Gastroesophageal sphincter (tissue), 3 donors: ENCODE results near the gene ADGRE3.
"Not testable (repeated sequence)": the region's sequence is repeated elsewhere in the genome, so short reads cannot be mapped to it uniquely, and the experiment has no call there.

Source experiments
- POLR2A ChIP-seq, 2 donors: fragments of 450-650 bp; IDR thresholded peaks; one replicate each; pipeline ENCODE4 v1.6.1; 2017; ENCODE audit warnings: antibody characterized with exemption in 2 of 2, mild to moderate bottlenecking in 2 of 2, moderate library complexity in 1 of 2
- POLR2AphosphoS5 ChIP-seq: sonication (generic); formaldehyde crosslinking; IDR thresholded peaks from one replicate; pipeline ENCODE4 v1.6.1; 2017; ENCODE audit warnings: antibody characterized with exemption
- TF ChIP-seq, protein P1 (sequence below), 4 experiments: fragments of 200-600 bp in 2 of 4; fragments of 450-650 bp in 2 of 4; sonication (generic) in 1 of 4; IDR thresholded peaks; one replicate each; pipeline ENCODE4 v1.5.1; 2017 to 2019; ENCODE audit warnings: antibody characterized with exemption in 4 of 4, mild to moderate bottlenecking in 2 of 4, moderate library complexity in 2 of 4

DNA sequence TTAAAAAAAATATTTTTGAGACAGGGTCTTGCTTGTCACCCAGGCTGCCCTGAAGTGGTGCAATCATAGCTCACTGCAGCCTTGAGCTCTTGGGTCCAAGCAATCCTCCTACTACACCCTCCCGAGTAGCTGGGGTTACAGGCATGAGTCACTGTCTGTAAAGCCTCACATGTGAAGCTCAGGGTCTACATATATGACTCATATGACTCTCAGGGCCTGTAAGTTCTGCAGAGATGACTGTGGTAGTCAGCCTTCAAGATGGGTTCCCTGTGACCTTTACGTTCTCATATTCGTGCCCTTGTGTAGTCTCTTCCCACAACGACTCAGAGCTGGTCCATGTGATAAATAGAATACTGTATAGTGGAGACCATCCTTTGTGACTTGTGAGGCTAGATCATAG lies 85.2 kb downstream of the ADGRE3 start:
- TF ChIP-seq, protein P1, sequence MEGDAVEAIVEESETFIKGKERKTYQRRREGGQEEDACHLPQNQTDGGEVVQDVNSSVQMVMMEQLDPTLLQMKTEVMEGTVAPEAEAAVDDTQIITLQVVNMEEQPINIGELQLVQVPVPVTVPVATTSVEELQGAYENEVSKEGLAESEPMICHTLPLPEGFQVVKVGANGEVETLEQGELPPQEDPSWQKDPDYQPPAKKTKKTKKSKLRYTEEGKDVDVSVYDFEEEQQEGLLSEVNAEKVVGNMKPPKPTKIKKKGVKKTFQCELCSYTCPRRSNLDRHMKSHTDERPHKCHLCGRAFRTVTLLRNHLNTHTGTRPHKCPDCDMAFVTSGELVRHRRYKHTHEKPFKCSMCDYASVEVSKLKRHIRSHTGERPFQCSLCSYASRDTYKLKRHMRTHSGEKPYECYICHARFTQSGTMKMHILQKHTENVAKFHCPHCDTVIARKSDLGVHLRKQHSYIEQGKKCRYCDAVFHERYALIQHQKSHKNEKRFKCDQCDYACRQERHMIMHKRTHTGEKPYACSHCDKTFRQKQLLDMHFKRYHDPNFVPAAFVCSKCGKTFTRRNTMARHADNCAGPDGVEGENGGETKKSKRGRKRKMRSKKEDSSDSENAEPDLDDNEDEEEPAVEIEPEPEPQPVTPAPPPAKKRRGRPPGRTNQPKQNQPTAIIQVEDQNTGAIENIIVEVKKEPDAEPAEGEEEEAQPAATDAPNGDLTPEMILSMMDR (IDR thresholded peaks at IDR 0.05) = not testable (repeated sequence)
- not testable (repeated sequence) for TF ChIP-seq POLR2AphosphoS5; POLR2A (IDR thresholded peaks at IDR 0.05)
